Spleen (tissue), 11 donors: ENCODE data around the gene CEND1. TPM values are rescaled to one million over a fixed set of nuclear protein-coding genes. Genes with fewer than 3 reads are reported as not detected.
A peak's percentile ranks its signal among the peaks of the same experiment; 100 is the strongest.

Source experiments
- DNase-seq: peaks from one replicate; pipeline ENCODE4 v3.0.0-alpha.2; 2020
- H3K27ac ChIP-seq, 8 donors: fragments of 200-600 bp; sonication (generic) in 7 of 8; 1 replicate in 4 of 8; 2 replicates in 4 of 8; pipeline versions ENCODE4 v1.5.0 to v1.8.0; 2016 to 2021; ENCODE audit warnings: inconsistent platforms in 4 of 8, mild to moderate bottlenecking in 4 of 8, moderate library complexity in 1 of 8
- H3K27me3 ChIP-seq, 7 donors: fragments of 200-600 bp; sonication (generic) in 6 of 7; replicated peaks in 1 of 7; 1 replicate in 4 of 7; 2 replicates in 3 of 7; pipeline versions ENCODE4 v1.5.0 to v1.8.0; 2016 to 2021; ENCODE audit warnings: inconsistent platforms in 3 of 7, mild to moderate bottlenecking in 1 of 7
- H3K36me3 ChIP-seq, 6 donors: fragments of 200-600 bp; sonication (generic) in 5 of 6; 1 replicate in 4 of 6; 2 replicates in 2 of 6; pipeline versions ENCODE4 v1.5.0 to v1.8.0; 2016 to 2021; ENCODE audit warnings: inconsistent platforms in 2 of 6
- H3K4me1 ChIP-seq, 6 donors: fragments of 200-600 bp; sonication (generic) in 5 of 6; 1 replicate in 3 of 6; 2 replicates in 3 of 6; pipeline versions ENCODE4 v1.5.0 to v1.8.0; 2016 to 2021; ENCODE audit warnings: inconsistent platforms in 3 of 6
- H3K4me3 ChIP-seq, 8 donors: fragments of 200-600 bp; sonication (generic) in 7 of 8; 1 replicate in 4 of 8; 2 replicates in 4 of 8; pipeline versions ENCODE4 v1.5.0 to v1.8.0; 2016 to 2021; ENCODE audit warnings: inconsistent platforms in 4 of 8, mild to moderate bottlenecking in 4 of 8, moderate library complexity in 2 of 8
- H3K9me3 ChIP-seq, 8 donors: fragments of 200-600 bp; sonication (generic) in 7 of 8; 1 replicate in 4 of 8; 2 replicates in 4 of 8; pipeline versions ENCODE4 v1.5.0 to v1.8.0; 2016 to 2021; ENCODE audit warnings: inconsistent platforms in 4 of 8
- CTCF ChIP-seq, 11 experiments: fragments of 200-600 bp in 7 of 11; fragments of 450-650 bp in 4 of 11; sonication (generic) in 4 of 11; IDR thresholded peaks in 8 of 11; conservative IDR thresholded peaks in 3 of 11; 1 replicate in 7 of 11; 2 replicates in 4 of 11; pipeline versions ENCODE4 v1.4.0 to v1.8.0; 2016 to 2021; ENCODE audit warnings: antibody characterized with exemption in 11 of 11, inconsistent platforms in 4 of 11, mild to moderate bottlenecking in 1 of 11
- POLR2A ChIP-seq, 3 donors: fragments of 450-650 bp; IDR thresholded peaks; one replicate each; pipeline ENCODE4 v1.5.1; 2017; ENCODE audit warnings: antibody characterized with exemption in 3 of 3, mild to moderate bottlenecking in 1 of 3
- POLR2AphosphoS5 ChIP-seq, 3 donors: sonication (generic); formaldehyde crosslinking; IDR thresholded peaks; one replicate each; pipeline ENCODE4 v1.5.1; 2017; ENCODE audit warnings: antibody characterized with exemption in 3 of 3
- WGBS, 5 donors: extraction: QIAGEN DNeasy Blood & Tissue Kit in 3 of 5; methylation state at CpG; one replicate each; pipeline versions ENCODE4 v1.1.5 to v1.1.7; 2013 to 2018; 5-methylcytosine and 5-hydroxymethylcytosine counted together
- intact Hi-C: fragments of 100-400 bp; cut with DNase I; formaldehyde crosslinking; loops from one replicate; pipeline ENCODE4 v1.15.0; 2023; ENCODE audit warnings: low total_unique reads
- polyA plus RNA-seq, 3 donors: library from polyadenylated mRNA; stranded (reverse); fragments of 200-250 nt; gene quantifications; one replicate each; pipeline ENCODE4 v1.2.1, GENCODE V29; 2013
- total RNA-seq, 7 donors: library from RNA; depleted of rRNA in 3 of 7; stranded (reverse); fragments of >200 nt in 3 of 7; fragmentation: NEBNext Ultra II Directional in 4 of 7; extraction: Animal tissue kit (Norgen Biotek cat#: 25700) in 4 of 7; gene quantifications; one replicate each; pipeline versions ENCODE4 v1.1.0 to v1.2.1, GENCODE V29; 2016 to 2021
- donor health status: healthy with polysubstance abuse.
- donor health status: DM: no; HTN: no; CAD: no; lungs with moderate emphysema.
- donor health status: DM: no; HTN: no; CAD: no.
- donor health status: Bipolar disorder and iron deficiency.
- donor health status: healthy.
- donor health status: DM: no; HTN: no; CAD: no.
- donor health status: DM: yes; HTN: yes; CAD: no.

Gene CEND1
- total and polyA plus RNA-seq, 10 donors = 0.29 to 0.42 (median 0.42) TPM; not detected in 7

DNA sequence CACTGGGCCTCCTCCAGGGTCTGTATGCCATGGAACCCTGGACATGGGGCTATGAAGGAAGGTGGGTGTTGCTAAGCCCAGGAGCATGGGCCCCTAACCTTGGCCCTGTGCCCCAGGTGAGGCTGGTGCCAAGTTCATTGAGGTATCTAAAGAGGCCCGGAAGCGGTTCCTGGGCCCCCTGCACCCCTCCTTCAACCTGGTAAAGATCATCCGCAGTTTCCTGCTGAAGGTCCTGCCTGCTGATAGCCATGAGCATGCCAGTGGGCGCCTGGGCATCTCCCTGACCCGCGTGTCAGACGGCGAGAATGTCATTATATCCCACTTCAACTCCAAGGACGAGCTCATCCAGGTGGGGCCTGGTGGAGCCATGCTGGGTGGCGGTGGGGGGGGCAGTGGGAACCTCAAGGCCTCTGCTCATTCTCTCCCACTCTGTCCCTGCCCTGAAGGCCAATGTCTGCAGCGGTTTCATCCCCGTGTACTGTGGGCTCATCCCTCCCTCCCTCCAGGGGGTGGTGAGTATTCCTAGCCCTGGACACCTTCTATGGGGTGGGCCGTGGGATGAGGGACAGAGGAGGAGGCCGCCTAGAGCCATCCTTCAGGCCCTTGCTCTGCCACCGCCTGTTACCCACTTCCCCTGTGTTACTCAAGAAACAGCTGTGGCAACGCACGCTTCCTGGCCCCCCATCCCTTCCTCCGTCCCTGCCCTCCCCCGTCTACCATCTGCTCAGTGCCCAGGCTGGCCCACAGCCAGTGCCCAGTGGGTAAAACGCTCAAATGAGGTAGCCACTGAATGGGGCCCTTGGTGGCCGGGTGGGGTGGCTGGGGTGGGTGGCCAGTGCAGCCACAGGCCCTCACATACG lies 31.9 kb upstream of the CEND1 start:
- Histone ChIP-seq H3K27me3 (peaks cover 0 to 1% (median 0%) of the 10 kb centered on the region in 7 donors), H3K4me1 (peaks cover 21 to 78% (median 57%) of the 10 kb centered on the region in 6 donors), H3K9me3 (no peaks in the 10 kb centered on the region), H3K4me3 (peak overlapping the region in 6 of 8 donors; percentile 74 to 97 (median 84)), H3K36me3 (peaks cover 0 to 49% (median 34%) of the 10 kb centered on the region in 6 donors), H3K27ac (peak overlapping the region; percentile 35 to 100 (median 98))
- TF ChIP-seq POLR2AphosphoS5 (IDR thresholded peaks at IDR 0.05) (peak in 2 of 3 donors; percentile 38 to 57), POLR2A (IDR thresholded peaks at IDR 0.05) (no peak)
- intact Hi-C loops = no loop called here
- WGBS, 5 donors = 38 to 64% (median 46%) methylated on average over 12 to 22 of the region's 22 CpGs
- no peak for DNase-seq

- peak; percentile 88 for DNase-seq
- peak overlapping the region; percentile 58 to 97 (median 84) for H3K4me3 ChIP-seq
- WGBS, 5 donors = 45 to 67% (median 55%) methylated on average over 9 to 11 of the region's 11 CpGs
Measured at GRCh38 chr11:820655-821511, 31.0 kb upstream of the CEND1 start.

GRCh38 chr11:819943-820649 lies 30.2 kb upstream of the CEND1 start:
- Histone ChIP-seq H3K36me3 (peaks cover 0 to 47% (median 32%) of the 10 kb centered on the region in 6 donors), H3K4me1 (peaks cover 16 to 61% (median 44%) of the 10 kb centered on the region in 6 donors), H3K9me3 (no peaks in the 10 kb centered on the region), H3K4me3 (peak overlapping the region; percentile 58 to 97 (median 84)), H3K27me3 (no peaks in the 10 kb centered on the region), H3K27ac (peak overlapping the region; percentile 74 to 100 (median 98))
- 2 to 5% (median 3%) methylated on average over 31 to 47 of the region's 47 CpGs for WGBS, 5 donors
- intact Hi-C loops = no loop called here
- TF ChIP-seq POLR2A (IDR thresholded peaks at IDR 0.05) (no peak), POLR2AphosphoS5 (IDR thresholded peaks at IDR 0.05) (peak; percentile 5 to 76 (median 46))
- DNase-seq = peak; percentile 99

More at GRCh38 chr11:820655-821511, 31.0 kb upstream of the CEND1 start:
- intact Hi-C loops = no loop called here
- no peaks in the 10 kb centered on the region for H3K9me3 ChIP-seq
- H3K27me3 ChIP-seq = no peaks in the 10 kb centered on the region
- H3K36me3 ChIP-seq = peaks cover 0 to 48% (median 34%) of the 10 kb centered on the region in 6 donors
- peak overlapping the region; percentile 35 to 100 (median 98) for H3K27ac ChIP-seq
- H3K4me1 ChIP-seq = peaks cover 16 to 69% (median 48%) of the 10 kb centered on the region in 6 donors
- TF ChIP-seq POLR2AphosphoS5 (IDR thresholded peaks at IDR 0.05) = peak; percentile 31 to 74 (median 71)
- TF ChIP-seq CTCF (IDR thresholded peaks at IDR 0.05 in 8 of 11, conservative IDR thresholded peaks at IDR 0.05 in 3 of 11) = no peak

- H3K27me3 ChIP-seq = no peaks in the 10 kb centered on the region
- intact Hi-C loops = no loop called here
- peak; percentile 98 for DNase-seq
- no peaks in the 10 kb centered on the region for H3K9me3 ChIP-seq
- H3K27ac ChIP-seq = peak overlapping the region; percentile 74 to 100 (median 98)
- H3K4me1 ChIP-seq = peaks cover 16 to 54% (median 43%) of the 10 kb centered on the region in 6 donors
- WGBS, 5 donors = 1% methylated on average over 47 to 96 of the region's 96 CpGs
- H3K36me3 ChIP-seq = peaks cover 0 to 47% (median 24%) of the 10 kb centered on the region in 6 donors
- peak overlapping the region; percentile 58 to 97 (median 84) for H3K4me3 ChIP-seq
- TF ChIP-seq POLR2A (IDR thresholded peaks at IDR 0.05) = peak; percentile 51 to 83 (median 62)
- peak in 10 of 11 experiments; percentile 19 to 63 (median 52) for TF ChIP-seq CTCF (IDR thresholded peaks at IDR 0.05 in 8 of 11, conservative IDR thresholded peaks at IDR 0.05 in 3 of 11)
- peak; percentile 90 to 94 (median 93) for TF ChIP-seq POLR2AphosphoS5 (IDR thresholded peaks at IDR 0.05)
Measured at GRCh38 chr11:819129-819931, 29.4 kb upstream of the CEND1 start.
